HEK293 (cell line): ENCODE results near the gene RAB11FIP3.

Experiments used
- GLIS2 ChIP-seq: fragments of 450-650 bp; formaldehyde crosslinking; IDR thresholded peaks from 2 replicates; pipeline ENCODE4 v1.5.1; 2016; ENCODE audit warnings: missing biosample characterization, missing genetic modification characterization
- KLF16 ChIP-seq: fragments of 450-650 bp; formaldehyde crosslinking; IDR thresholded peaks from 2 replicates; pipeline ENCODE4 v1.5.1; 2017; ENCODE audit warnings: missing biosample characterization, missing genetic modification characterization
- ZBTB17 ChIP-seq: fragments of 450-650 bp; formaldehyde crosslinking; IDR thresholded peaks from 2 replicates; pipeline ENCODE4 v1.5.1; 2016; ENCODE audit warnings: missing biosample characterization, missing genetic modification characterization
- ZBTB20 ChIP-seq: fragments of 450-650 bp; formaldehyde crosslinking; IDR thresholded peaks from 2 replicates; pipeline ENCODE4 v1.5.1; 2016; ENCODE audit warnings: missing biosample characterization, missing genetic modification characterization
- ZBTB7A ChIP-seq: fragments of 450-650 bp; formaldehyde crosslinking; IDR thresholded peaks from 2 replicates; pipeline ENCODE4 v1.5.1; 2016; ENCODE audit warnings: low read depth, missing biosample characterization, missing genetic modification characterization
- ZFP3 ChIP-seq: fragments of 450-650 bp; formaldehyde crosslinking; IDR thresholded peaks from 2 replicates; pipeline ENCODE4 v1.5.1; 2016; ENCODE audit warnings: low read depth, missing biosample characterization, missing genetic modification characterization
- ZNF146 ChIP-seq: fragments of 450-650 bp; formaldehyde crosslinking; IDR thresholded peaks from 2 replicates; pipeline ENCODE4 v1.5.1; 2016; ENCODE audit warnings: missing biosample characterization, missing genetic modification characterization
- ZNF2 ChIP-seq: fragments of 450-650 bp; formaldehyde crosslinking; IDR thresholded peaks from 2 replicates; pipeline ENCODE4 v1.5.1; 2016; ENCODE audit warnings: missing biosample characterization, missing genetic modification characterization
- ZNF404 ChIP-seq: fragments of 450-650 bp; formaldehyde crosslinking; IDR thresholded peaks from 2 replicates; pipeline ENCODE4 v1.5.1; 2017; ENCODE audit warnings: missing biosample characterization, missing genetic modification characterization
- ZNF664 ChIP-seq: fragments of 450-650 bp; formaldehyde crosslinking; IDR thresholded peaks from 2 replicates; pipeline ENCODE4 v1.5.1; 2016; ENCODE audit warnings: missing biosample characterization, missing genetic modification characterization
- ZNF76 ChIP-seq: fragments of 450-650 bp; formaldehyde crosslinking; IDR thresholded peaks from 2 replicates; pipeline ENCODE4; 2016; ENCODE audit warnings: low read depth, missing biosample characterization, missing genetic modification characterization, borderline replicate concordance
- ZNF843 ChIP-seq: fragments of 450-650 bp; formaldehyde crosslinking; IDR thresholded peaks from 2 replicates; pipeline ENCODE4 v1.5.1; 2016; ENCODE audit warnings: missing biosample characterization, missing genetic modification characterization
- TF ChIP-seq, protein P1 (sequence below): fragments of 450-650 bp; formaldehyde crosslinking; IDR thresholded peaks from 2 replicates; pipeline ENCODE4 v1.5.1; 2017; ENCODE audit warnings: missing biosample characterization, missing genetic modification characterization
- TF ChIP-seq, protein P2 (sequence below): fragments of 450-650 bp; formaldehyde crosslinking; IDR thresholded peaks from 2 replicates; pipeline ENCODE4 v1.5.1; 2017; ENCODE audit warnings: missing biosample characterization, missing genetic modification characterization
- TF ChIP-seq, protein P3 (sequence below): fragments of 450-650 bp; formaldehyde crosslinking; IDR thresholded peaks from 2 replicates; pipeline ENCODE4 v1.5.1; 2016; ENCODE audit warnings: missing biosample characterization, missing genetic modification characterization
- TF ChIP-seq, protein P4 (sequence below): fragments of 450-650 bp; formaldehyde crosslinking; IDR thresholded peaks from 2 replicates; pipeline ENCODE4 v1.5.1; 2016; ENCODE audit warnings: missing biosample characterization, missing genetic modification characterization
- TF ChIP-seq, protein P5 (sequence below): fragments of 450-650 bp; formaldehyde crosslinking; IDR thresholded peaks from 2 replicates; pipeline ENCODE4 v1.5.1; 2017; ENCODE audit warnings: missing biosample characterization, missing genetic modification characterization

The RAB11FIP3 gene

DNA sequence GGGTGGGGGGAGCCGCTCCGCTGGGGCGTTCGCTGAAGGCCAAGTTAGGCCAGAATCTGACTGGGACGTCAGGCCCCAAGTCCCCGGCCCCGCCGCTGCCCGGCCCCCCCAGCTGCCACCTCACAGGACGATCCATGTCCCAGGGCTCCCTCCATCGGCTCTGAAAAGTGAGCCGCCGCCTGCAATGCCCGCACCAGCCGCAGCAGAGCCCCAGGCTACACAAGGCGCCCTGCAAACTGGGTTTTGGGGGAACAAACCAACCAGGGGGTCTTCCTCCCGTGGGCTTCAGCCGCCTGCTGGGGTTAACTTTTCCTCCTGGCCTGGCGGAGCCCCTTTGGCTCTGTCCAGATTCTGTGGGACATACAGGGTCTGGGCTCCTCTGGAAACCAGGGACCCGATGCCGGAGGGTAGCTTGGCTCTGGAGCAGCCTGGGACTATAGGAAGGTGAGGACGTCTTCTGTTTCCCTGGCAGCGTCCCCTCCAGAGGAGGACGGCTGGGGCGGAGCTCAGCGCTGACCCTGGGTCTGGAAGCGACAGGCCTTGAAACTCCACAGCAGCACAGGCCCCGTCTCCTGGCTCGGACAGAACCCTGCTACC lies 27.6 kb upstream of the RAB11FIP3 start (continued):
- TF ChIP-seq, protein P1, sequence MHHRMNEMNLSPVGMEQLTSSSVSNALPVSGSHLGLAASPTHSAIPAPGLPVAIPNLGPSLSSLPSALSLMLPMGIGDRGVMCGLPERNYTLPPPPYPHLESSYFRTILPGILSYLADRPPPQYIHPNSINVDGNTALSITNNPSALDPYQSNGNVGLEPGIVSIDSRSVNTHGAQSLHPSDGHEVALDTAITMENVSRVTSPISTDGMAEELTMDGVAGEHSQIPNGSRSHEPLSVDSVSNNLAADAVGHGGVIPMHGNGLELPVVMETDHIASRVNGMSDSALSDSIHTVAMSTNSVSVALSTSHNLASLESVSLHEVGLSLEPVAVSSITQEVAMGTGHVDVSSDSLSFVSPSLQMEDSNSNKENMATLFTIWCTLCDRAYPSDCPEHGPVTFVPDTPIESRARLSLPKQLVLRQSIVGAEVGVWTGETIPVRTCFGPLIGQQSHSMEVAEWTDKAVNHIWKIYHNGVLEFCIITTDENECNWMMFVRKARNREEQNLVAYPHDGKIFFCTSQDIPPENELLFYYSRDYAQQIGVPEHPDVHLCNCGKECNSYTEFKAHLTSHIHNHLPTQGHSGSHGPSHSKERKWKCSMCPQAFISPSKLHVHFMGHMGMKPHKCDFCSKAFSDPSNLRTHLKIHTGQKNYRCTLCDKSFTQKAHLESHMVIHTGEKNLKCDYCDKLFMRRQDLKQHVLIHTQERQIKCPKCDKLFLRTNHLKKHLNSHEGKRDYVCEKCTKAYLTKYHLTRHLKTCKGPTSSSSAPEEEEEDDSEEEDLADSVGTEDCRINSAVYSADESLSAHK (tag by site-specific recombination): peak; percentile 78
- TF ChIP-seq, protein P2, sequence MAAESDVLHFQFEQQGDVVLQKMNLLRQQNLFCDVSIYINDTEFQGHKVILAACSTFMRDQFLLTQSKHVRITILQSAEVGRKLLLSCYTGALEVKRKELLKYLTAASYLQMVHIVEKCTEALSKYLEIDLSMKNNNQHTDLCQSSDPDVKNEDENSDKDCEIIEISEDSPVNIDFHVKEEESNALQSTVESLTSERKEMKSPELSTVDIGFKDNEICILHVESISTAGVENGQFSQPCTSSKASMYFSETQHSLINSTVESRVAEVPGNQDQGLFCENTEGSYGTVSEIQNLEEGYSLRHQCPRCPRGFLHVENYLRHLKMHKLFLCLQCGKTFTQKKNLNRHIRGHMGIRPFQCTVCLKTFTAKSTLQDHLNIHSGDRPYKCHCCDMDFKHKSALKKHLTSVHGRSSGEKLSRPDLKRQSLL (tag by site-specific recombination): no peak
- TF ChIP-seq ZNF843 (tag by site-specific recombination) (0 out of 2 replicates have a peak, but pooled peaks have one; percentile 22), GLIS2 (tag by site-specific recombination) (peak; percentile 59), ZNF404 (tag by site-specific recombination) (no peak), ZNF146 (tag by site-specific recombination) (no peak), ZNF76 (tag by site-specific recombination) (0 out of 2 replicates have a peak, but pooled peaks have one; percentile 21), ZBTB20 (tag by site-specific recombination) (peak; percentile 99), ZNF2 (tag by site-specific recombination) (peak; percentile 52; the same call in 1 of the 2 replicates), ZFP3 (tag by site-specific recombination) (no peak), ZNF664 (no peak), ZBTB7A (0 out of 2 replicates have a peak, but pooled peaks have one; percentile 43), ZBTB17 (tag by site-specific recombination) (peak; percentile 65), KLF16 (tag by site-specific recombination) (0 out of 2 replicates have a peak, but pooled peaks have one; percentile 17)
- TF ChIP-seq, protein P3, sequence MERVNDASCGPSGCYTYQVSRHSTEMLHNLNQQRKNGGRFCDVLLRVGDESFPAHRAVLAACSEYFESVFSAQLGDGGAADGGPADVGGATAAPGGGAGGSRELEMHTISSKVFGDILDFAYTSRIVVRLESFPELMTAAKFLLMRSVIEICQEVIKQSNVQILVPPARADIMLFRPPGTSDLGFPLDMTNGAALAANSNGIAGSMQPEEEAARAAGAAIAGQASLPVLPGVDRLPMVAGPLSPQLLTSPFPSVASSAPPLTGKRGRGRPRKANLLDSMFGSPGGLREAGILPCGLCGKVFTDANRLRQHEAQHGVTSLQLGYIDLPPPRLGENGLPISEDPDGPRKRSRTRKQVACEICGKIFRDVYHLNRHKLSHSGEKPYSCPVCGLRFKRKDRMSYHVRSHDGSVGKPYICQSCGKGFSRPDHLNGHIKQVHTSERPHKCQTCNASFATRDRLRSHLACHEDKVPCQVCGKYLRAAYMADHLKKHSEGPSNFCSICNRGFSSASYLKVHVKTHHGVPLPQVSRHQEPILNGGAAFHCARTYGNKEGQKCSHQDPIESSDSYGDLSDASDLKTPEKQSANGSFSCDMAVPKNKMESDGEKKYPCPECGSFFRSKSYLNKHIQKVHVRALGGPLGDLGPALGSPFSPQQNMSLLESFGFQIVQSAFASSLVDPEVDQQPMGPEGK (tag by site-specific recombination): peak; percentile 93
- TF ChIP-seq, protein P4, sequence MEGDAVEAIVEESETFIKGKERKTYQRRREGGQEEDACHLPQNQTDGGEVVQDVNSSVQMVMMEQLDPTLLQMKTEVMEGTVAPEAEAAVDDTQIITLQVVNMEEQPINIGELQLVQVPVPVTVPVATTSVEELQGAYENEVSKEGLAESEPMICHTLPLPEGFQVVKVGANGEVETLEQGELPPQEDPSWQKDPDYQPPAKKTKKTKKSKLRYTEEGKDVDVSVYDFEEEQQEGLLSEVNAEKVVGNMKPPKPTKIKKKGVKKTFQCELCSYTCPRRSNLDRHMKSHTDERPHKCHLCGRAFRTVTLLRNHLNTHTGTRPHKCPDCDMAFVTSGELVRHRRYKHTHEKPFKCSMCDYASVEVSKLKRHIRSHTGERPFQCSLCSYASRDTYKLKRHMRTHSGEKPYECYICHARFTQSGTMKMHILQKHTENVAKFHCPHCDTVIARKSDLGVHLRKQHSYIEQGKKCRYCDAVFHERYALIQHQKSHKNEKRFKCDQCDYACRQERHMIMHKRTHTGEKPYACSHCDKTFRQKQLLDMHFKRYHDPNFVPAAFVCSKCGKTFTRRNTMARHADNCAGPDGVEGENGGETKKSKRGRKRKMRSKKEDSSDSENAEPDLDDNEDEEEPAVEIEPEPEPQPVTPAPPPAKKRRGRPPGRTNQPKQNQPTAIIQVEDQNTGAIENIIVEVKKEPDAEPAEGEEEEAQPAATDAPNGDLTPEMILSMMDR (tag by site-specific recombination): peak; percentile 72
- TF ChIP-seq, protein P5, sequence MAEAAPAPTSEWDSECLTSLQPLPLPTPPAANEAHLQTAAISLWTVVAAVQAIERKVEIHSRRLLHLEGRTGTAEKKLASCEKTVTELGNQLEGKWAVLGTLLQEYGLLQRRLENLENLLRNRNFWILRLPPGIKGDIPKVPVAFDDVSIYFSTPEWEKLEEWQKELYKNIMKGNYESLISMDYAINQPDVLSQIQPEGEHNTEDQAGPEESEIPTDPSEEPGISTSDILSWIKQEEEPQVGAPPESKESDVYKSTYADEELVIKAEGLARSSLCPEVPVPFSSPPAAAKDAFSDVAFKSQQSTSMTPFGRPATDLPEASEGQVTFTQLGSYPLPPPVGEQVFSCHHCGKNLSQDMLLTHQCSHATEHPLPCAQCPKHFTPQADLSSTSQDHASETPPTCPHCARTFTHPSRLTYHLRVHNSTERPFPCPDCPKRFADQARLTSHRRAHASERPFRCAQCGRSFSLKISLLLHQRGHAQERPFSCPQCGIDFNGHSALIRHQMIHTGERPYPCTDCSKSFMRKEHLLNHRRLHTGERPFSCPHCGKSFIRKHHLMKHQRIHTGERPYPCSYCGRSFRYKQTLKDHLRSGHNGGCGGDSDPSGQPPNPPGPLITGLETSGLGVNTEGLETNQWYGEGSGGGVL (tag by site-specific recombination): peak; percentile 45
- TF ChIP-seq, all 188 proteins: peak for 26
